Hepatocyte (in vitro differentiated cells): ENCODE data around the gene ZNRF1. TPM values are rescaled to one million over a fixed set of nuclear protein-coding genes. Genes with fewer than 3 reads are reported as not detected.

Source experiments
- DNase-seq: peaks from one replicate; pipeline ENCODE4 v3.0.0-alpha.2; 2016; ENCODE audit warnings: low spot score
- H2AFZ ChIP-seq: fragments of 200-600 bp; sonication (generic); 2 replicates; pipeline ENCODE4 v1.6.0; 2016; ENCODE audit warnings: antibody characterized with exemption, mild to moderate bottlenecking
- H3K27ac ChIP-seq: fragments of 200-600 bp; sonication (generic); 2 replicates; pipeline ENCODE4 v1.5.1; 2016; ENCODE audit warnings: mild to moderate bottlenecking
- H3K27me3 ChIP-seq: fragments of 200-600 bp; sonication (generic); 2 replicates; pipeline ENCODE4 v1.6.1; 2016
- H3K36me3 ChIP-seq: fragments of 200-600 bp; sonication (generic); replicated peaks from 2 replicates; pipeline ENCODE4 v1.5.1; 2016; ENCODE audit warnings: low read depth; ENCODE audit not compliant: insufficient read depth
- H3K4me1 ChIP-seq: fragments of 200-600 bp; sonication (generic); 2 replicates; pipeline ENCODE4 v1.5.1; 2016; ENCODE audit warnings: mild to moderate bottlenecking, moderate library complexity; ENCODE audit not compliant: insufficient read depth
- H3K4me2 ChIP-seq: fragments of 200-600 bp; sonication (generic); 2 replicates; pipeline ENCODE4 v1.6.0; 2016
- H3K4me3 ChIP-seq: fragments of 200-600 bp; sonication (generic); 2 replicates; pipeline ENCODE4 v1.5.1; 2016; ENCODE audit warnings: mild to moderate bottlenecking
- H3K79me2 ChIP-seq: fragments of 200-600 bp; sonication (generic); 2 replicates; pipeline ENCODE4 v1.6.0; 2017; ENCODE audit warnings: mild to moderate bottlenecking
- H3K9me2 ChIP-seq: fragments of 200-600 bp; sonication (generic); replicated peaks from 2 replicates; pipeline ENCODE4 v1.6.0; 2017; ENCODE audit warnings: mild to moderate bottlenecking; ENCODE audit not compliant: insufficient read depth
- H3K9me3 ChIP-seq: fragments of 200-600 bp; sonication (generic); 2 replicates; pipeline ENCODE4 v1.5.1; 2016; ENCODE audit warnings: low read depth, mild to moderate bottlenecking
- H4K20me1 ChIP-seq: fragments of 200-600 bp; sonication (generic); 2 replicates; pipeline ENCODE4 v1.6.0; 2016; ENCODE audit warnings: mild to moderate bottlenecking; ENCODE audit not compliant: insufficient read depth, poor library complexity, severe bottlenecking
- EZH2 ChIP-seq: fragments of 200-600 bp; sonication (generic); IDR thresholded peaks from 2 replicates; pipeline ENCODE4 v1.6.1; 2016; ENCODE audit warnings: antibody characterized with exemption, mild to moderate bottlenecking, borderline replicate concordance
- EZH2phosphoT487 ChIP-seq: fragments of 200-600 bp; sonication (generic); IDR thresholded peaks from one replicate; pipeline ENCODE4 v1.6.1; 2018; ENCODE audit warnings: antibody characterized with exemption, mild to moderate bottlenecking, low read depth, moderate library complexity; ENCODE audit not compliant: unreplicated experiment, severe bottlenecking
- WGBS: methylation state at CpG from one replicate; pipeline ENCODE4 v1.1.6; 2016; ENCODE audit warnings: low lambda C conversion rate; ENCODE audit errors: missing lambda C conversion rate; 5-methylcytosine and 5-hydroxymethylcytosine counted together
- polyA plus RNA-seq: library from polyadenylated mRNA; unstranded; fragments of >200 nt; fragmentation: Nextera tagmentation; extraction: Ambion mirVana; gene quantifications from 2 replicates; pipeline ENCODE4 v1.2.1, GENCODE V29; 2016
- total RNA-seq: library from RNA; depleted of rRNA; stranded (reverse); fragments of >200 nt; gene quantifications from 2 replicates; pipeline ENCODE4 v1.2.3, GENCODE V29; 2014
- TF ChIP-seq, protein P1 (sequence below): fragments of 200-600 bp; sonication (generic); IDR thresholded peaks from 2 replicates; pipeline ENCODE4 v1.5.1; 2016; ENCODE audit warnings: antibody characterized with exemption, mild to moderate bottlenecking; ENCODE audit not compliant: poor library complexity

Gene ZNRF1
- total and polyA plus RNA-seq, 2 experiments from 2014 or later = 23.0 to 46.5 TPM

DNA sequence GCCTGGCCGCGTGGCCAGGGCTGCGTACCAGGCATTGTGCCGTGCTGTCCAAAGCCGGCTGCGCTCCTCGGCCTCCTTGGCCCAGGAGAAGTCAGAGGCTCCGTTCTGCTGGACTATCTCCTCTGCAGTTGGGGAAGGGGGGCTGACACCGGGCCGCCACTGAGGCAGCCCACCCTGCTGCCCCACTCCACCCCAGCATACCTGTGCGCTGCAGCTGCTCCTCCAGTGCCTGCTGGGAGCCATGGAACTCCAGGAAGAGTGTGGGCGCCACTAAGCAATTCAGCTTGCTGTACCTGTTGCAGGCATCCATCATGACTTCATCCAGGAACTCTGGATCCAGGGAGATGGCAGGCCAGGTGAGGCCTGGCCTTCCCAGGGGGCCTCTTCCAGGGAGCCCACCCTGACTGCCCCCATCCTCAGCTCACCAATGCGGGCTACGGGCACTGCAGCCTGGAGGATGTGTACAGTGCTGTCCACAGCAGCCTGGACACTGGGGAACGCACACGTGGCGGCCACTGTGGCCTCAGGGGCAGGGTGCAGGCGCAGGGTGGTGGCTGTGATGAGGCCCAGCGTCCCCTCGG, 114.8 kb downstream of the ZNRF1 start:
- Histone ChIP-seq H3K4me1 (peaks cover 22% of the 10 kb centered on the region), H3K9me3 (no peaks in the 10 kb centered on the region), H4K20me1 (no peaks in the 10 kb centered on the region), H3K27me3 (no peaks in the 10 kb centered on the region), H2AFZ (no peak overlapping the region), H3K79me2 (no peaks in the 10 kb centered on the region), H3K9me2 (no peaks in the 10 kb centered on the region), H3K36me3 (no peaks in the 10 kb centered on the region), H3K4me2 (no peak overlapping the region), H3K4me3 (no peak overlapping the region), H3K27ac (no peak overlapping the region)
- 93% methylated on average over 18 of the region's 20 CpGs for WGBS
- DNase-seq = no peak
- TF ChIP-seq EZH2phosphoT487 (no peak), EZH2 (no peak)
- TF ChIP-seq, protein P1, sequence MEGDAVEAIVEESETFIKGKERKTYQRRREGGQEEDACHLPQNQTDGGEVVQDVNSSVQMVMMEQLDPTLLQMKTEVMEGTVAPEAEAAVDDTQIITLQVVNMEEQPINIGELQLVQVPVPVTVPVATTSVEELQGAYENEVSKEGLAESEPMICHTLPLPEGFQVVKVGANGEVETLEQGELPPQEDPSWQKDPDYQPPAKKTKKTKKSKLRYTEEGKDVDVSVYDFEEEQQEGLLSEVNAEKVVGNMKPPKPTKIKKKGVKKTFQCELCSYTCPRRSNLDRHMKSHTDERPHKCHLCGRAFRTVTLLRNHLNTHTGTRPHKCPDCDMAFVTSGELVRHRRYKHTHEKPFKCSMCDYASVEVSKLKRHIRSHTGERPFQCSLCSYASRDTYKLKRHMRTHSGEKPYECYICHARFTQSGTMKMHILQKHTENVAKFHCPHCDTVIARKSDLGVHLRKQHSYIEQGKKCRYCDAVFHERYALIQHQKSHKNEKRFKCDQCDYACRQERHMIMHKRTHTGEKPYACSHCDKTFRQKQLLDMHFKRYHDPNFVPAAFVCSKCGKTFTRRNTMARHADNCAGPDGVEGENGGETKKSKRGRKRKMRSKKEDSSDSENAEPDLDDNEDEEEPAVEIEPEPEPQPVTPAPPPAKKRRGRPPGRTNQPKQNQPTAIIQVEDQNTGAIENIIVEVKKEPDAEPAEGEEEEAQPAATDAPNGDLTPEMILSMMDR = no peak

- Histone ChIP-seq H3K9me2 (no peaks in the 10 kb centered on the region), H3K9me3 (no peaks in the 10 kb centered on the region), H3K27ac (no peak overlapping the region), H2AFZ (no peak overlapping the region), H3K79me2 (no peaks in the 10 kb centered on the region), H3K4me3 (no peak overlapping the region), H3K4me2 (no peak overlapping the region), H4K20me1 (no peaks in the 10 kb centered on the region), H3K4me1 (peaks cover 14% of the 10 kb centered on the region), H3K27me3 (no peaks in the 10 kb centered on the region), H3K36me3 (no peaks in the 10 kb centered on the region)
- 95% methylated on average over 44 of the region's 44 CpGs for WGBS
- no peak for TF ChIP-seq EZH2phosphoT487
- no peak for TF ChIP-seq EZH2
- TF ChIP-seq, protein P1 = no peak
- no peak for DNase-seq
These were observed 115.5 kb downstream of the ZNRF1 start for GRCh38 chr16:75114179-75114945.

GRCh38 chr16:75114946-75115825, 116.4 kb downstream of the ZNRF1 start:
- TF ChIP-seq EZH2 = no peak
- no peak for TF ChIP-seq EZH2phosphoT487
- TF ChIP-seq, protein P1 = no peak
- no peak overlapping the region for H3K4me3 ChIP-seq

More at GRCh38 chr16:75114946-75115825, 116.4 kb downstream of the ZNRF1 start:
- Histone ChIP-seq H3K4me1 (peaks cover 6% of the 10 kb centered on the region), H3K9me2 (no peaks in the 10 kb centered on the region), H3K36me3 (no peaks in the 10 kb centered on the region), H4K20me1 (no peaks in the 10 kb centered on the region), H2AFZ (no peak overlapping the region), H3K27ac (no peak overlapping the region), H3K79me2 (peaks cover 5% of the 10 kb centered on the region), H3K4me2 (peak overlapping the region; percentile 74), H3K9me3 (no peaks in the 10 kb centered on the region), H3K27me3 (no peaks in the 10 kb centered on the region)
- no peak for DNase-seq
- 93% methylated on average over 42 of the region's 45 CpGs for WGBS
